Ammon's horn (tissue), 1 donor: ENCODE measurements around the gene G6PC1.
"Not testable (repeated sequence)": the region's sequence is repeated elsewhere in the genome, so short reads cannot be mapped to it uniquely, and the experiment has no call there.

Experiments
- DNase-seq: peaks from one replicate; pipeline ENCODE4 v3.0.0-alpha.2; 2016; ENCODE audit warnings: low spot score

The G6PC1 gene

GRCh38 chr17:42901535-42902229 is 1.1 kb downstream of the G6PC1 start:
- DNase-seq = peak; percentile 44

DNA sequence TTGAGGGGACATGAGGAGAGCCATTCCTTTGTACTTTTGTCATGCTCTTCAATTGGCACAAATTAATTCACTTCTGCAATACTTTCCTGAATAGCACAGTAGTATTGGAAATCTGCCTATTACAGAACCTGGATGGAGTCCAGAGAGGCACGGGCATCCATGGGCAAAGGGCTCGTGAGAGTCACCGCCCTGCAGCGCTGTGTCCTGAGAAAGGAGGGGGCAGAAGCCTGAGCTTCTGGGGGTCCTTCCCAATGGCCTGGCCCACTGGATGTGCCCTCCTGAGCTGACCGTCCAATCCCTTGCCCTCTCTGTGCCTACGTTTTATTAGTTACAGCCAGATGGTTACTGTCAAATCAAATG is 3.5 kb downstream of the G6PC1 start:
- DNase-seq = no peak

DNA sequence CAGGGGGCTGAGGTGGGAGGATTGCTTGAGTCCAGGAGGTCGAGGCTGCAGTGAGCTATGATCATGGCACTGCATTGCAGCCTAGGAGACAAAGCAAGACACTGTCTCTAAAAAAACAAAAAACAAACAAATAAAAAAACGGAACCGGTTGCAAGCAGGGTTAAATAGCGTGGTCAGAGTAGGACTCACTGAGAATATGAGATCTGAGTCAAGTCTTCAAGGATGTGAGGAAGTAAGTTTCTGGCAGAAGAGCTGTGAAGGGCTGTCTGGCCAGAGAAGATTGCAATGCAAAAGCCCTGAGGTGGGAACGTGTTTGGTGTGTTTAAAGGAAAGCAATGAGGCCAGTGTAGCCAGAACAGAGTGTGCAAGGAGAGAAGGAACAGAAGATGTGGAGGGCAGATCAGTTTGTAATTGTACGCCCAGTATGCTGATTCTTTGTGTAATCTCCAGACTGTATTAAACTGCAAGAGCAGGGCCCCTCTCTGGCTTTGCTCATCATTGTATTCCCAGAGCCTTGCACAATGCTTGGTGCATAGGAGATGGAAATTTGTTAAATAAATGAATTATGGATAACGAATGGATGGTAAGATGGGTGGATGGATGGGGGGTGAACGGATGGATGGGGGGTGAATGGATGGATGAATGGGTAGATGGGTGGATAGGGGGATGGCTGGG is 6.3 kb downstream of the G6PC1 start:
- no peak for DNase-seq

DNA sequence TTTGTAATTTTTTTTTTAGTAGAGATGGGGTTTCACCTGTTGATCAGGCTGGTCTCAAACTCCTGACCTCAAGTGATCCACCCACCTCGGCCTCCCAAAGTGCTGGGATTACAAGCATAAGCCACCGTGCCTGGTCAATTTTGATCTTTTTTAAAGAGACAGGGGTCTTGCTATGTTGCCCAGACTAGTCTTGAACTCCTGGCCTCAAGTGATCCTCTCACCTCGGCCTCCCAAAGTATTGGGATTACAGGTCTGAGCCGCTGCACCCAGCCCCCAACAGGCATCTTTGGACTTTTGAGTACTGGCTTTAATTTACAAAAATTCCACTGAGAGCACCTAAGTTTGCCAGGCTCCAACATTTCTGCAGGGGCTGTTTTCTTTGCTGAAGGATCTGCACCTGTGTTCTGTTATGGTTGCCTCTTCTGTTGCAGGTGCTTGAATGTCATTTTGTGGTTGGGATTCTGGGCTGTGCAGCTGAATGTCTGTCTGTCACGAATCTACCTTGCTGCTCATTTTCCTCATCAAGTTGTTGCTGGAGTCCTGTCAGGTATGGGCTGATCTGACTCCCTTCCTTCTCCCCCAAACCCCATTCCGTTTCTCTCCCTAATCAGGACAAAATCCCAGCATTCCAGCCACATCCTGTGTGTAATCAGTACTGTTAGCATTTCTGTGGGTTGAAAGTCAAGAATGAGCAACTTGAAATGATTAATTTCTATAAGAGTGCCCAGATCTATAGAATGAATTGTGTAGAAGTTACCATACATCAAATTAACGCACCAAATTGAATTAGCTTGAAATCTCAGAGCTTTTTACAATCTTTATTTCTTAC is 8.5 kb downstream of the G6PC1 start:
- no peak for DNase-seq

DNA sequence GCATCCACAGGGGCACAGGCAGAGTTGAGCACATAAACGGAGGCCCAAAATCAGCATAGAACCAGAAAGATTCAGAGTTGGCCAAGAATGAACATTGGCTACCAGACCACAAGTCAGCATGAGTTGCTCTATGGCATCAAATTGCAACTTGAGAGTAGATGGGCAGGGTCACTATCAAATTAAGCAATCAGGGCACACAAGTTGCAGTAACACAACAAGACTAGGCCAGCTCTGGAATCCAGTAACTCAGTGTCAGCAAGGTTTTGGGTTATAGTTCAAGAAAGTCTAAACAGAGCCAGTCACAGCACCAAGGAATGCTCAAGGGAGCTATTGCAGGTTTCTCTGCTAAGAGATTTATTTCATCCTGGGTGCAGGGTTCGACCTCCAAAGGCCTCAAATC is 12.9 kb downstream of the G6PC1 start:
- DNase-seq = no peak

DNA sequence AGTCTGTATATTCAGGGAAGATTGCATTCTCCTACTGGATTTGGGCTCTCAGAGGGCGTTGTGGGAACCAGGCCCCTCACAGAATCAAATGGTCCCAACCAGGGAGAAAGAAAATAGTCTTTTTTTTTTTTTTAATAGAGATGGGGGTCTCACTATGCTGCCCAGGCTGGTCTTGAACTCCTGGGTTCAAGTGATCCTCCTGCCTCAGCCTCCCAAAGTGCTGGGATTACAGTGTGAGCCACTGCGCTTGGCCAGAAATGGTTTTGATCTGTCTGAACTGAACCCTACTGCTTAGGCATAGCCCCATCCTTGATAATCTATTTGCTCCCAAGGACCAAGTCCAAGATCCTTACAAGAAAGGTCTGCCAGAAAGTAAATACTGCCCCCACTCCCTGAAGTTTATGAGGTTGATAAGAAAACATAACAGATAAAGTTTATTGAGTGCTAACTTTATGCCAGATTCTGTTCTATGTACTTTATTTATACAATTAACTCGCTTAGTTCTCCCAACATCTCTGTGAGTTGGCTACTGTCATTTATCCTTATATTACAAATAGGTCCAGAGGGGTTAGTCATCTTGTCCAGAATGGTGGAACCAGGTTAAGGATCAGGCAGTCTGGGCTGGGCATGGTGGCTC is 13.5 kb downstream of the G6PC1 start:
- DNase-seq = no peak

DNA sequence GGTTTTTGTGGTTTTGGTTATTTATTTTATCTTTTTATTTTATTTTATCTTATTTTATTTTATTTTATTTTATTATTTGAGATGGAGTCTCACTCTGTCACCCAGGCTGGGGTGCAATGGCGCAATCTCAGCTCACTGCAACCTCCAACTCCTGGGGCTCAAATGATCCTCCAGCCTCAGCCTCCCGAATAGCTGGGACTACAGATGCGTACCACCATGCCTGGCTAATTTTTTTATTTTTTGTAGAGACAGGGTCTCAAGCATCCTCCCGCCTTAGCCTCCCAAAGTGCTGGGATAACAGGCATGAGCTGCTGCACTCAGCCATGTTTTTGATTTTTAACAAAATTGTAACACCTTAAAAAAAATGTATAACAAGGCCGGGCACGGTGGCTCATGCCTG is 14.7 kb downstream of the G6PC1 start:
- not testable (repeated sequence) for DNase-seq

DNA sequence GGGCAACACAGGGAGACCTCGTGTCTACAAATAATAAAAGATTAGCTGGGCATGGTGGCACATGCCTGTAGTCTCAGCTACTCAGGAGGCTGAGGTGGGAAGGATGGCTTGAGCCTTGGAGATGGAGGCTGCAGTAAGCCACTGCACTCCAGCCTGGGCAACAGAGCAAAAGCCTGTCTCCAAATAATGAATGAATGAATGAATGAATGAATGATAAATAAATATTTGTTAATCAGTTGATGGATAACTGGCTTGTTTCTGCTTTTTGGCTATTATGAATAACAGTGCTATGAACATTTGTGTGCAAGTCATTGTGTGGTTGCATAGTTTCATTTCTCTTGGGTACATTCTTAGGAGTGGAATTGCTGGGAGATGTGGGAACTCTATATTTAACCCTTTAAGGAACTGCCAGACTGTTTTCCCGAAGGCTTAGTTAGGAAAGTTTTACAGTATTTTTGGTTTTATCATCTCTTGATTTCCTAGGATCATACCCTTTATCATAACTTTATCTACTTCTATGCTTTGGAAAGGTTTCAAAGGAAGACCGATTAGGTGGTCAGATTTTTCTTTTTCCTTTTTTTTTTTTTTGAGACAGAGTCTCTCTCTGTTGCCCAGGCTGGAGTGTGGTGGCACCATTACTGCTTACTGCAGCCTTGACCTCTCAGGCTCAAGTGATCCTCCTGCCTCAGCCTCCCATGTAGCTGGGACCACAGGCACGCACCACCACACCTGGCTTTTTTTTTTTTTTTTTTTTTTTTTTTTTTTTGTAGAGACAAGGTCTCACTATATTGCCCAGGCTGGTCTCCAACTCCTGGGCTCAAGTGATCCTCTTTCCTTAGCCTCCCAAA is 16.0 kb downstream of the G6PC1 start:
- DNase-seq = not testable (repeated sequence)

GRCh38 chr17:42917236-42917603 is 16.6 kb downstream of the G6PC1 start:
- DNase-seq = no peak

DNA sequence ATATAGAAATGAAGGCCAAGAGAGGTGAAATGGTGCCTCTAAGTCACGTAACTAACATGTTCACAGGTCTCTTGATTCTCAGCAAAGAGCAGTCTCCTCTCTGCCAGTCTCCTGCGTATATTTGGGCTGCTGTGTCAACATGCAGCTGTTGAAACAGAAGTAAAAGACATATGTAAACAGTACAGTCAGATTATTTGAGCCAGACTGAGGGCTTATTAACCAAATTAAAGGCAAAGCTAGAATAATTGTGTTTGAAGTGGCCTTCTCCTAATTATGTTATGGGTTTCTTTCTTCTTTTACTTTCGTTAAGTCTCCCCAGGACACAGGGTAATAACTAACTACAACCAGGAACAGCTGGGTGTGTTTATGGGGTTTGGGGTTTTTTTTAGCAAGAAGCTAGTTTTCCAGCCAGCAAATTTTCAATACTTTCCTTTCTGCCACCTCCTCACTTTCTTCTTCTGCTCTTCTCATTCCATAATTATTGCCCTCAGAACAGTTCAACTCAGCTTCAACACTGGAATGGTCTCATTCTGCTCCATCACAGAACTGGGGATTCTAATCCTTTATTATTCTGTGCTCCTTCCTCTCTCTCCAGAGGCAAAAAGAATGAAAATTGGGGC is 18.4 kb downstream of the G6PC1 start:
- no peak for DNase-seq

- DNase-seq = not testable (repeated sequence)
These were observed 19.0 kb downstream of the G6PC1 start for GRCh38 chr17:42919522-42920077.

DNA sequence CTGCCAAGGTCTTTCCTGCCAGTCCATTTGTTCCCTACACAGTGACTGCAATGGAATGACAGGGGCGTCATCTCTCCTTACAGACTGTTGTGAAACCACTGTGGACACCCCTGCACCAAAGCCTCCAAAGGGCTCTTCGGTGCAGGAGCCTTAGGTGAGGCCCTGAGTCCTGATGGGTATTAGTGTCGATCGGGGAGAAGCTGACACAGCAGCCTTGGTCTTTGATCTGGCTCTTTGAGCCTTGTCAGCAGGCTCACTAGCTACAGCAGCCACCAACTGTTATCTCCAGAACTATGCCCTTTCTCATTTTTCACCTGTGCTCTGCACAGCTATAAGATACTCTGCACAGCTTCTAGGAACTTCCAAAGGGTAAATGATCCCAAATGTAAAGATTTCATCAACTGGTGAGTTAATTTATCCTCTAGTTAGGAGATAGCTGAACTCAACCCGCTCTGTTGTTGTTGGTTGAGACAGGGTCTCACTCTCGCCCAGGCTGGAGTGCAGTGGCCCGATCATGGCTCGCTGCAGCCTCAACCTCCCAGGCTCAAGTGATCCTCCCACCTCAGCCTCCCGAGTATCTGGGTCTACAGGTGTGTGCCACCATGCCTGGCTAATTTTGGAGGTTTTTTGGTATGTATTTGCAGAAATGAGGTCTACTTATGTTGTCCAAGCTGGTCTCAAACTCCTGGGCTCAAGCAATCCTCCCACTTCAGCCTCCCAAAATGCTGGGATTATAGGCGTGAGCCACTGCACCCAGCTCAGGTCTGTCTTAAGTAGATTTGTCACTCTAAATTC is 19.7 kb downstream of the G6PC1 start:
- no peak for DNase-seq

GRCh38 chr17:42920922-42921321 is 20.3 kb downstream of the G6PC1 start:
- DNase-seq = no peak

GRCh38 chr17:42922294-42922693 is 21.7 kb downstream of the G6PC1 start:
- no peak for DNase-seq

GRCh38 chr17:42923472-42923871 is 22.9 kb downstream of the G6PC1 start:
- DNase-seq = not testable (repeated sequence)

GRCh38 chr17:42924891-42925290 is 24.3 kb downstream of the G6PC1 start:
- no peak for DNase-seq

DNA sequence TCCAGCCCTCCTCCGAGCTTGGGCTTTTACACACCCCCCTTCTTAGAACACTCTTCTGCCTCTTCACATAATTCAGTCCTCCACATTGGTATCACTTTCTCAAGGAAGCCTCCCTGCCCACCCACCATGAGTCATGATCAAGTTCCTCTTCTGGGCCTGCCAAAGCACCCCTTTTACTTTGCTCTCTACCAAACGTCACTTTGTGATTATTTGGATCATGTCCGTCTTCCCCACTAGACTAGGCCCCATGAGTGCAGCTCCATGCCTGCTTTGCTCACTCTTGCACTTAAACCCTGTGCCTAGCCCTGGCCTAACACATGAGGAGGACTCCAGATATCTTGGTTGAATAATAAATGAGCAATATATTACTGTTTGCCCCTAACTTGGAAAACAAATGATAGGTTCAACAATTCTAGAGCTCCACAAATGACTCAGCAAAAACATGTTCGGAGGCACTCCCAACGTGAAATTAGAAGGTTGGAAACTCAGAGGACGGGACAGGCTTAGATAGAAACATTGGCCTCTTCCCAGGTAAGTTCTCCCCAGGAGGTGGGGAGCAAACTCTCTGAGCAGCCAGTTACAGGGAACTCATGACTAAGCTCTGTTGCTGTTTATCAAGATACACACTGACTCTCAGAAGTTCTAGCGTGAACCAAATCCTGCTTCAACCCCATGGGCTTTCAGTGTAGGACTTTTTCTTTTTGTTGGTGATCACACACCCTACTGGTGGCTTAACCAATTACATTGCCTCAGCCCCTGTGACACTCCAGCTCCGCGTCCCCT is 28.3 kb downstream of the G6PC1 start:
- DNase-seq = peak; percentile 55

GRCh38 chr17:42929497-42929844 is 28.9 kb downstream of the G6PC1 start:
- DNase-seq = no peak
